Bronchial epithelial cell (primary cell): ENCODE measurements around the gene VAV2. TPM values are rescaled to one million over a fixed set of nuclear protein-coding genes. Genes with fewer than 3 reads are reported as not detected.

ENCODE experiments used
- DNase-seq: peaks from one replicate; pipeline ENCODE4 v3.0.0-alpha.2; 2010; ENCODE audit warnings: low read depth
- FAIRE-seq: peaks from 2 replicates; lab custom pipeline; 2011; peaks lifted over from hg19 to GRCh38; lab: Jason Lieb, UNC
- H3K27me3 ChIP-seq: 2 replicates; pipeline ENCODE4 v1.5.1; 2011; ENCODE audit warnings: low read length; ENCODE audit not compliant: control insufficient read depth, insufficient read depth
- H3K36me3 ChIP-seq: 2 replicates; pipeline ENCODE4 v1.5.1; 2011; ENCODE audit warnings: low read length; ENCODE audit not compliant: control insufficient read depth, insufficient read depth
- H3K4me3 ChIP-seq: 2 replicates; pipeline ENCODE4 v1.5.1; 2011; ENCODE audit warnings: mild to moderate bottlenecking, low read depth, low read length, control low read depth
- CTCF ChIP-seq: IDR thresholded peaks from 2 replicates; pipeline ENCODE4 v1.5.1; 2011; ENCODE audit warnings: mild to moderate bottlenecking, moderate library complexity, low read length, control low read depth, inconsistent platforms; ENCODE audit not compliant: insufficient read depth, severe bottlenecking
- total RNA-seq: library from RNA; depleted of rRNA; stranded (reverse); fragments of >200 nt; gene quantifications from 2 replicates; pipeline ENCODE4 v1.2.1, GENCODE V29; 2014

The VAV2 gene
- total RNA-seq, 1 donor from 2014 or later: 46.6 TPM

- DNase-seq: no peak
- no peak overlapping the region for H3K4me3 ChIP-seq
Observed at GRCh38 chr9:133715866-133716563, 276.1 kb downstream of the VAV2 start.

GRCh38 chr9:133715295-133715865 is 276.7 kb downstream of the VAV2 start:
- FAIRE-seq: no peak
- DNase-seq: no peak
- no peaks in the 10 kb centered on the region for H3K27me3 ChIP-seq

More at GRCh38 chr9:133715866-133716563, 276.1 kb downstream of the VAV2 start:
- Histone ChIP-seq H3K27me3 (no peaks in the 10 kb centered on the region), H3K36me3 (no peaks in the 10 kb centered on the region)
- no peak for FAIRE-seq
- no peak for TF ChIP-seq CTCF

GRCh38 chr9:133714606-133715294 is 277.4 kb downstream of the VAV2 start:
- no peaks in the 10 kb centered on the region for H3K36me3 ChIP-seq
- TF ChIP-seq CTCF: no peak
- no peak overlapping the region for H3K4me3 ChIP-seq
- no peak for FAIRE-seq
- no peaks in the 10 kb centered on the region for H3K27me3 ChIP-seq
- no peak for DNase-seq

More at GRCh38 chr9:133715295-133715865, 276.7 kb downstream of the VAV2 start:
- no peak overlapping the region for H3K4me3 ChIP-seq
- H3K36me3 ChIP-seq: no peaks in the 10 kb centered on the region
- no peak for TF ChIP-seq CTCF

- no peak for TF ChIP-seq CTCF
- DNase-seq (no peak), FAIRE-seq (no peak)
- H3K27me3 ChIP-seq: no peaks in the 10 kb centered on the region
- H3K4me3 ChIP-seq: no peak overlapping the region
- no peaks in the 10 kb centered on the region for H3K36me3 ChIP-seq
Observed at GRCh38 chr9:133713960-133714495, 278.1 kb downstream of the VAV2 start.

GRCh38 chr9:133713150-133713959 is 278.8 kb downstream of the VAV2 start:
- no peaks in the 10 kb centered on the region for H3K27me3 ChIP-seq
- no peak for TF ChIP-seq CTCF
- H3K4me3 ChIP-seq: no peak overlapping the region
- no peak for DNase-seq
- no peaks in the 10 kb centered on the region for H3K36me3 ChIP-seq
- no peak for FAIRE-seq
